Tibial nerve (tissue), 4 donors: ENCODE data around the gene AUTS2. TPM values are rescaled to one million over a fixed set of nuclear protein-coding genes. Genes with fewer than 3 reads are reported as not detected.

ENCODE experiments used
- DNase-seq, 2 donors: peaks; one replicate each; pipeline ENCODE4 v3.0.0-alpha.2; 2019; ENCODE audit warnings: low spot score in 2 of 2
- H3K27ac ChIP-seq, 4 donors: fragments of 200-600 bp; sonication (generic) in 3 of 4; one replicate each; pipeline ENCODE4 v1.5.1; 2017 to 2019; ENCODE audit warnings: mild to moderate bottlenecking in 1 of 4
- H3K27me3 ChIP-seq, 2 donors: fragments of 200-600 bp; sonication (generic) in 1 of 2; one replicate each; pipeline versions ENCODE4 v1.5.1 to v1.6.0; 2017 to 2019
- H3K36me3 ChIP-seq, 3 donors: fragments of 200-600 bp; sonication (generic); one replicate each; pipeline ENCODE4 v1.5.1; 2018 to 2019
- H3K4me1 ChIP-seq, 4 donors: fragments of 200-600 bp; sonication (generic) in 3 of 4; one replicate each; pipeline ENCODE4 v1.5.1; 2017 to 2019
- H3K4me3 ChIP-seq, 4 donors: fragments of 200-600 bp; sonication (generic) in 3 of 4; one replicate each; pipeline ENCODE4 v1.5.1; 2017 to 2019; ENCODE audit warnings: mild to moderate bottlenecking in 1 of 4, moderate library complexity in 1 of 4
- H3K9me3 ChIP-seq, 4 donors: fragments of 200-600 bp; sonication (generic) in 3 of 4; one replicate each; pipeline ENCODE4 v1.5.1; 2017 to 2019
- EP300 ChIP-seq, 2 donors: sonication (generic); formaldehyde crosslinking; IDR thresholded peaks; one replicate each; pipeline ENCODE4 v1.6.1; 2017; ENCODE audit warnings: antibody characterized with exemption in 2 of 2, mild to moderate bottlenecking in 1 of 2
- POLR2A ChIP-seq, 2 donors: fragments of 450-650 bp; IDR thresholded peaks; one replicate each; pipeline ENCODE4 v1.6.1; 2017; ENCODE audit warnings: antibody characterized with exemption in 2 of 2, mild to moderate bottlenecking in 2 of 2, moderate library complexity in 2 of 2
- WGBS, 2 donors: methylation state at CpG; one replicate each; pipeline ENCODE4 v1.1.5; 2018; 5-methylcytosine and 5-hydroxymethylcytosine counted together
- total RNA-seq, 4 donors: library from RNA; depleted of rRNA; stranded (reverse); fragments of >200 nt; gene quantifications; one replicate each; pipeline ENCODE4 v1.1.0, GENCODE V29; 2016
- TF ChIP-seq, protein P1 (sequence below), 5 experiments: fragments of 200-600 bp in 3 of 5; fragments of 450-650 bp in 2 of 5; sonication (generic) in 3 of 5; IDR thresholded peaks; one replicate each; pipeline ENCODE4 v1.5.1; 2016 to 2019; ENCODE audit warnings: antibody characterized with exemption in 5 of 5, mild to moderate bottlenecking in 3 of 5, moderate library complexity in 2 of 5

The AUTS2 gene
- total RNA-seq, 4 donors from 2014 or later: 56.6 to 87.9 (median 71.6) TPM

DNA sequence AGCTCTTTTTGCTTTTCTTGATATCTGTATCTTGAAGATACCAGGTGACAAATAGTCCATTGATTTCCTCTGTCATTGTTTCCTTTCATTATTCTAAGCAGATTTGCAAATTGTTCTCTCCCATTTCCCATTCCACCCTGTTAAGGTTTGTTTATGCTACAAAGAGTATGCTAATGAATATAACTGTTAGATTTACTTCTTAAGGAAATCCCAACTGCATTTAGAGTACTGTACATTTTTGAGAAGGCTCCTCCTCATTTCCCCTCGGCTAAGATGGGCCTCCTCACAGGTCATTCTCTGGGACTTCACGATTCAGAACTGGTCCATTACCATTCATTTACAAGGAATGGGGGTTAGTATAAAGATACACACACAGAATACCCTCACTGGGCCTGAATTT, 15.6 kb downstream of the AUTS2 start:
- Histone ChIP-seq H3K36me3 (no peaks in the 10 kb centered on the region), H3K27me3 (no peaks in the 10 kb centered on the region), H3K27ac (no peak overlapping the region), H3K4me3 (no peak overlapping the region), H3K4me1 (peaks cover 0 to 12% (median 3%) of the 10 kb centered on the region in 4 donors), H3K9me3 (no peaks in the 10 kb centered on the region)
- 76 to 82% methylated on average over 2 of the region's 2 CpGs for WGBS, 2 donors
- no peak for DNase-seq
- TF ChIP-seq, protein P1, sequence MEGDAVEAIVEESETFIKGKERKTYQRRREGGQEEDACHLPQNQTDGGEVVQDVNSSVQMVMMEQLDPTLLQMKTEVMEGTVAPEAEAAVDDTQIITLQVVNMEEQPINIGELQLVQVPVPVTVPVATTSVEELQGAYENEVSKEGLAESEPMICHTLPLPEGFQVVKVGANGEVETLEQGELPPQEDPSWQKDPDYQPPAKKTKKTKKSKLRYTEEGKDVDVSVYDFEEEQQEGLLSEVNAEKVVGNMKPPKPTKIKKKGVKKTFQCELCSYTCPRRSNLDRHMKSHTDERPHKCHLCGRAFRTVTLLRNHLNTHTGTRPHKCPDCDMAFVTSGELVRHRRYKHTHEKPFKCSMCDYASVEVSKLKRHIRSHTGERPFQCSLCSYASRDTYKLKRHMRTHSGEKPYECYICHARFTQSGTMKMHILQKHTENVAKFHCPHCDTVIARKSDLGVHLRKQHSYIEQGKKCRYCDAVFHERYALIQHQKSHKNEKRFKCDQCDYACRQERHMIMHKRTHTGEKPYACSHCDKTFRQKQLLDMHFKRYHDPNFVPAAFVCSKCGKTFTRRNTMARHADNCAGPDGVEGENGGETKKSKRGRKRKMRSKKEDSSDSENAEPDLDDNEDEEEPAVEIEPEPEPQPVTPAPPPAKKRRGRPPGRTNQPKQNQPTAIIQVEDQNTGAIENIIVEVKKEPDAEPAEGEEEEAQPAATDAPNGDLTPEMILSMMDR (IDR thresholded peaks at IDR 0.05): no peak
- TF ChIP-seq POLR2A (IDR thresholded peaks at IDR 0.05) (no peak), EP300 (IDR thresholded peaks at IDR 0.05) (no peak)

DNA sequence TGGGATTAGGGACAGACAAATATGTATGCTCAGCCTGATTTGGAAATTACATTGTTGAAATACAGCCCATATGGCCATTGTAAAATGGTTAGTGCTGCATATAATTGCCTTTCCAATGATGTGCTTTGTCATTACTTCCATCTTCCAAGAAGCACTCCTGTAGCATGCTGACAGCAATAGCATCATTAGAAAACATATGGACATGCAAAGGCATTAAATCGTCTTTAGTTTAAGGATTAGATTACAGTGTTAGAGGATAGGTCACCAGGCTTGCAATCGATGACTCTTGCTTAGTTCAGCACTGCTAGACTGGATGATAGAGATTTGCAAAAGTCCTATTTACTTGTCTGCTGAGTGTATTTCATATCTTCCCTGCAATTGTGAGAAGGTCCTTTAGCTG, 17.4 kb downstream of the AUTS2 start:
- DNase-seq: no peak
- H3K9me3 ChIP-seq: no peaks in the 10 kb centered on the region
- H3K4me3 ChIP-seq: no peak overlapping the region
- H3K27me3 ChIP-seq: no peaks in the 10 kb centered on the region
- no peak overlapping the region for H3K27ac ChIP-seq
- no peaks in the 10 kb centered on the region for H3K36me3 ChIP-seq
- peaks cover 0 to 21% (median 2%) of the 10 kb centered on the region in 4 donors for H3K4me1 ChIP-seq
- WGBS, 2 donors: 88 to 91% methylated on average over 2 of the region's 2 CpGs
- TF ChIP-seq EP300 (IDR thresholded peaks at IDR 0.05) (no peak), POLR2A (IDR thresholded peaks at IDR 0.05) (no peak)
- TF ChIP-seq, protein P1 (IDR thresholded peaks at IDR 0.05): no peak

DNA sequence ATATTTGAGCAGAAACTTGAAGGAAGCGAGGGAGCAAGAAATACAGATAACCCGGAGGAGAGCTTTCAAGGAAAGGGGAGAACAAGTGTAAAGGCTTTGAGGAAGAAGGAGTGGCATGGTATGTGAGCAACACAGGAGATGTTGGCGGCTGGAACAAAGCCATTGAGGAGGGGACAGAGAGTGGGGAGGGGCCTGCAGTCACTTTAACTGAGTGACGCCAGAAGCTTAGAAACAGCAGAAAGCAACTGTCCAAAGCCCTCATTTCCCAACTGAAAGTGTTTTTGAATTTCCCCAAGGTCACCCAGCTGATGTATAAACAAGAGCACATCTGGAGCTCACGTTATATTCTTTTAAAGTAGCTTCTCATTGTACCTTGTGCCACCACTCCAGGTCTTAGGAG, 19.1 kb downstream of the AUTS2 start:
- Histone ChIP-seq H3K36me3 (no peaks in the 10 kb centered on the region), H3K9me3 (no peaks in the 10 kb centered on the region), H3K4me3 (no peak overlapping the region), H3K27me3 (no peaks in the 10 kb centered on the region), H3K4me1 (peaks cover 0 to 22% (median 0%) of the 10 kb centered on the region in 4 donors), H3K27ac (no peak overlapping the region)
- TF ChIP-seq EP300 (IDR thresholded peaks at IDR 0.05): no peak
- TF ChIP-seq, protein P1 (IDR thresholded peaks at IDR 0.05): no peak
- no peak for TF ChIP-seq POLR2A (IDR thresholded peaks at IDR 0.05)
- DNase-seq: no peak
- WGBS, 2 donors: 91 to 92% methylated on average over 5 of the region's 5 CpGs

DNA sequence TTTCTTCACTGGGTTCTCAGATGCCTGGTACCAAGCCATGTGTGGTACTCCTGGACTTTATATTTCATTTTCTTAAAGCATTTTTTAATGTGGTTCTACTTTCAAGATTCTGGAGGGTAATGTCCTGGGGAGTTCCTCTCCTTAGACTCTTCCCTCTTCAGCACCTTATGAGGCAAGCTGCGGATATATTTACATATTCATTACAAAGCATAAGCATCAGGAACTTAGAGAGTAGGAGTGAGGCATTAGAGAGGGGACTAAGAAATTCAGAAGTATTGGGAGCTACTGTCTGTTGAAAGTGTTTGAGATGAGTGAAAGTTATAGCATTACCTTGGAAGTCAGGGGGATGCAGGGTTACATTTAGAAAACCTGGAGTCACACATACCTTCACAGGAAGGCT, 20.8 kb downstream of the AUTS2 start:
- 89 to 100% methylated on average over 1 of the region's 1 CpG for WGBS, 2 donors
- TF ChIP-seq EP300 (IDR thresholded peaks at IDR 0.05) (no peak), POLR2A (IDR thresholded peaks at IDR 0.05) (no peak)
- TF ChIP-seq, protein P1 (IDR thresholded peaks at IDR 0.05): no peak
- Histone ChIP-seq H3K4me1 (peaks cover 0 to 26% (median 0%) of the 10 kb centered on the region in 4 donors), H3K4me3 (no peak overlapping the region), H3K27me3 (no peaks in the 10 kb centered on the region), H3K27ac (no peak overlapping the region), H3K36me3 (no peaks in the 10 kb centered on the region), H3K9me3 (no peaks in the 10 kb centered on the region)
- no peak for DNase-seq

DNA sequence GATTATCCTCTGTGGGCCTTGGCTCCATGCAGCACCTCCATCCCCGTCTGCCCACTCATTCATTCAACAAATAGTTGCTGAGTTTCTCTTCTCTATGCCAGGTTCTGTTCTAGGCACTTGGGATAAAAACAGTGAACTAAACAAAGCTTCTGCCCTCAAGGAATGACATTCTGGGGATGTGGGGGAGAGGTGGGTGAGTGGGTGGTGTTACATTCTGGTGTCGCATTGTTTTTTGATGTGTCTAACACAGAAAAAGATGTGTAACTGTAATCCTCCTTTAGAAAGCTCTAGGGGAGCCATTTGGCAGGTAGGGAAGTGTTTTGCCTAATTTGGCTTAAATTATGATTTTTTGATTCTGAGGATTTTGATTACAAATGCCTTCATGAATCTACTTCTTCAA, 21.4 kb downstream of the AUTS2 start:
- H3K4me1 ChIP-seq: peaks cover 0 to 26% (median 0%) of the 10 kb centered on the region in 4 donors
- 64 to 72% methylated on average over 2 of the region's 2 CpGs for WGBS, 2 donors
- H3K27me3 ChIP-seq: no peaks in the 10 kb centered on the region
- TF ChIP-seq, protein P1 (IDR thresholded peaks at IDR 0.05): no peak
- no peak for TF ChIP-seq EP300 (IDR thresholded peaks at IDR 0.05)
- TF ChIP-seq POLR2A (IDR thresholded peaks at IDR 0.05): no peak
- no peaks in the 10 kb centered on the region for H3K9me3 ChIP-seq
- no peak for DNase-seq
- no peaks in the 10 kb centered on the region for H3K36me3 ChIP-seq
- H3K27ac ChIP-seq: peak overlapping the region in 2 of 4 donors; percentile 9 to 16
- no peak overlapping the region for H3K4me3 ChIP-seq
